ENCODE measurements around the gene RHAG. TPM values are rescaled to one million over a fixed set of nuclear protein-coding genes. Genes with fewer than 3 reads are reported as not detected.

Gene RHAG
- total and polyA plus RNA-seq, 5 experiments from 2014 or later = not detected

Other genes with a start within 250 kb of the RHAG start
- 10 to 100 TPM; 12.3 to 14.1 TPM for gene MMUT, start 173.6 kb downstream of the RHAG start, total RNA-seq
- 10 to 100 TPM in 1 of 3 donors, 1 to 10 TPM in 2; 9.1 to 11.3 (median 9.5) TPM for gene MMUT, start 173.6 kb downstream of the RHAG start, polyA plus RNA-seq
- 1 to 10 TPM; 5.2 to 5.4 TPM for gene CENPQ, start 173.5 kb downstream of the RHAG start, total RNA-seq
- gene CENPQ, start 173.5 kb downstream of the RHAG start, polyA plus RNA-seq = 1 to 10 TPM; 3.6 to 6.1 (median 4.9) TPM
- gene GLYATL3, start 136.9 kb downstream of the RHAG start, total RNA-seq = not detected
- not detected for gene GLYATL3, start 136.9 kb downstream of the RHAG start, polyA plus RNA-seq
- gene C6orf141, start 86.2 kb downstream of the RHAG start, total RNA-seq = not detected
- gene C6orf141, start 86.2 kb downstream of the RHAG start, polyA plus RNA-seq = not detected
- gene CRISP2, start 76.7 kb upstream of the RHAG start, total RNA-seq = not detected
- not detected for gene CRISP2, start 76.7 kb upstream of the RHAG start, polyA plus RNA-seq
- gene CRISP3, start 107.5 kb upstream of the RHAG start, total RNA-seq = not detected
- gene CRISP3, start 107.5 kb upstream of the RHAG start, polyA plus RNA-seq = not detected
- not detected for gene PGK2, start 150.4 kb upstream of the RHAG start, total RNA-seq
- gene PGK2, start 150.4 kb upstream of the RHAG start, polyA plus RNA-seq = not detected
- gene CRISP1, start 229.7 kb upstream of the RHAG start, total RNA-seq = not detected
- gene CRISP1, start 229.7 kb upstream of the RHAG start, polyA plus RNA-seq = not detected